Naive thymus-derived CD4-positive, alpha-beta T cell (primary cell): ENCODE measurements around the gene ARSA. TPM values are rescaled to one million over a fixed set of nuclear protein-coding genes. Genes with fewer than 3 reads are reported as not detected.

Source experiments
- ATAC-seq: fragments of 150-1000 bp; cut with Tn5 transposase; 2 replicates; pipeline ENCODE4 v1.10.0; 2021; ENCODE audit warnings: mild to moderate bottlenecking, moderate library complexity
- CTCF ChIA-PET: fragments of 350-600 bp; sonication (Branson Sonifier 250); formaldehyde crosslinking; loops from one replicate; lab custom pipeline; 2021; ENCODE audit warnings: antibody characterized with exemption; lab: Charles Lee
- POLR2A ChIA-PET: fragments of 350-600 bp; sonication (Branson Sonifier 250); formaldehyde crosslinking; loops from one replicate; lab custom pipeline; 2021; ENCODE audit warnings: antibody characterized with exemption, inconsistent platforms; lab: Charles Lee
- DNase-seq, 9 donors: peaks; one replicate each; pipeline versions ENCODE4 v3.0.0 to v3.0.0-alpha.2; 2020 to 2022; ENCODE audit warnings: mixed read lengths in 1 of 9
- H3K27ac ChIP-seq: one replicate; pipeline ENCODE4 v1.7.0; 2013; ENCODE audit warnings: mild to moderate bottlenecking, low read depth, low read length, moderate library complexity
- H3K27me3 ChIP-seq, 2 donors: one replicate each; pipeline ENCODE4 v1.7.0; 2013; ENCODE audit warnings: low read length in 2 of 2, mild to moderate bottlenecking in 2 of 2, moderate library complexity in 2 of 2; ENCODE audit not compliant: control insufficient read depth in 2 of 2, insufficient read depth in 2 of 2
- H3K36me3 ChIP-seq, 3 experiments: 1 replicate in 2 of 3; 2 replicates in 1 of 3; pipeline ENCODE4 v1.7.0; 2013; ENCODE audit warnings: low read length in 3 of 3, mild to moderate bottlenecking in 3 of 3, moderate library complexity in 1 of 3; ENCODE audit not compliant: insufficient read depth in 3 of 3, control insufficient read depth in 2 of 3
- H3K4me1 ChIP-seq, 2 donors: one replicate each; pipeline ENCODE4 v1.7.0; 2013; ENCODE audit warnings: low read length in 2 of 2, mild to moderate bottlenecking in 2 of 2, moderate library complexity in 1 of 2; ENCODE audit not compliant: control insufficient read depth in 2 of 2, insufficient read depth in 2 of 2
- H3K4me3 ChIP-seq: 2 replicates; pipeline ENCODE4 v1.7.0; 2013; ENCODE audit warnings: mild to moderate bottlenecking, low read length
- H3K9me3 ChIP-seq, 3 experiments: 1 replicate in 2 of 3; 2 replicates in 1 of 3; pipeline ENCODE4 v1.7.0; 2013; ENCODE audit warnings: low read length in 3 of 3; ENCODE audit not compliant: control insufficient read depth in 2 of 3
- H3K27ac Mint-ChIP-seq, 9 donors: one replicate each; pipeline ENCODE4 v1.8.0; 2020 to 2022; ENCODE audit warnings: mixed read lengths in 9 of 9, mild to moderate bottlenecking in 8 of 9, moderate library complexity in 5 of 9, inconsistent platforms in 2 of 9
- H3K27me3 Mint-ChIP-seq, 5 donors: one replicate each; pipeline ENCODE4 v1.8.0; 2021 to 2022; ENCODE audit warnings: mixed read lengths in 5 of 5, mild to moderate bottlenecking in 1 of 5
- H3K36me3 Mint-ChIP-seq, 5 donors: one replicate each; pipeline ENCODE4 v1.8.0; 2020 to 2022; ENCODE audit warnings: mixed read lengths in 5 of 5, mild to moderate bottlenecking in 3 of 5, inconsistent platforms in 1 of 5
- H3K4me1 Mint-ChIP-seq, 7 donors: one replicate each; pipeline ENCODE4 v1.8.0; 2020 to 2022; ENCODE audit warnings: mixed read lengths in 7 of 7, mild to moderate bottlenecking in 3 of 7, inconsistent platforms in 1 of 7
- H3K4me3 Mint-ChIP-seq, 10 donors: one replicate each; pipeline ENCODE4 v1.8.0; 2020 to 2022; ENCODE audit warnings: mild to moderate bottlenecking in 10 of 10, mixed read lengths in 10 of 10, moderate library complexity in 6 of 10, inconsistent platforms in 2 of 10
- H3K9me3 Mint-ChIP-seq, 11 donors: one replicate each; pipeline ENCODE4 v1.8.0; 2020 to 2022; ENCODE audit warnings: mixed read lengths in 11 of 11, mild to moderate bottlenecking in 4 of 11, inconsistent platforms in 1 of 11, moderate library complexity in 1 of 11
- intact Hi-C, 2 donors: fragments of 100-400 bp; cut with micrococcal nuclease; formaldehyde crosslinking; loops; one replicate each; pipeline ENCODE4 v1.15.1; 2023
- polyA plus RNA-seq, 2 donors: library from polyadenylated mRNA; unstranded; fragments of 300-500 nt; fragmentation: Illumina TruSeq; gene quantifications; one replicate each; pipeline ENCODE4 v1.2.3, GENCODE V29; 2021
- total RNA-seq, 6 experiments: library from RNA in 5 of 6; stranded (reverse) in 5 of 6; gene quantifications; 1 replicate in 5 of 6; 2 replicates in 1 of 6; pipeline ENCODE4 v1.2.3 and lab custom pipeline; 2021 to 2026

ARSA gene
- total and polyA plus RNA-seq, 7 experiments from 2014 or later = 7.1 to 96.3 (median 64.3) TPM

- Mint-ChIP-seq H3K27ac (peak overlapping the region; percentile 55 to 98 (median 91)), H3K27me3 (peaks cover 0 to 1% (median 0%) of the 10 kb centered on the region in 5 donors), H3K4me1 (peaks cover 18 to 25% (median 23%) of the 10 kb centered on the region in 7 donors), H3K4me3 (peak overlapping the region; percentile 87 to 99 (median 92)), H3K9me3 (no peaks in the 10 kb centered on the region), H3K36me3 (peaks cover 0 to 4% (median 3%) of the 10 kb centered on the region in 5 donors)
- H3K4me1 ChIP-seq = peaks cover 10 to 15% of the 10 kb centered on the region in 2 donors
- H3K27ac ChIP-seq = peak overlapping the region; percentile 84
- H3K9me3 ChIP-seq = no peaks in the 10 kb centered on the region
- peak overlapping the region; percentile 77 for H3K4me3 ChIP-seq
- ATAC-seq = peak; percentile 21
- ChIA-PET POLR2A (interaction anchor here (0.7 to 2.1 kb wide), 10 partner anchors 9 to 438 kb away, joined by 3 to 8 read pairs (median 4); partner anchors contain the start of genes CHKB, SCO2, SHANK3 and TYMP), CTCF (interaction anchor here (1.0 to 1.1 kb wide), 2 partner anchors 10 to 128 kb away, joined by 4 to 6 read pairs; no protein-coding TSS in a partner anchor)
- intact Hi-C loops = loop anchor here (1.0 to 2.0 kb wide), 5 partner anchors 16 to 129 kb away; partner anchors contain the start of genes CHKB (in 1 of the 2) and SYCE3 (in 1 of the 2)
- no peak for DNase-seq
- no peaks in the 10 kb centered on the region for H3K27me3 ChIP-seq
- peaks cover 0 to 18% (median 0%) of the 10 kb centered on the region in 3 experiments for H3K36me3 ChIP-seq
These were observed 687 bp upstream of the ARSA start for GRCh38 chr22:50628543-50629134.

- no peaks in the 10 kb centered on the region for H3K9me3 Mint-ChIP-seq
- H3K36me3 ChIP-seq = peaks cover 0 to 18% (median 0%) of the 10 kb centered on the region in 3 experiments
- intact Hi-C loops = loop anchor here in 1 of 2 donors (1.0 kb wide), 1 partner anchor 154 kb away; no protein-coding TSS in a partner anchor
- H3K4me1 Mint-ChIP-seq = peaks cover 24 to 39% (median 32%) of the 10 kb centered on the region in 7 donors
- ChIA-PET POLR2A (interaction anchor here (1.1 to 2.1 kb wide), 8 partner anchors 8 to 436 kb away, joined by 3 to 8 read pairs (median 4); partner anchors contain the start of genes SCO2 and TYMP), CTCF (interaction anchor here (1.2 kb wide), 1 partner anchor 101 kb away, joined by 5 read pairs; the partner anchor contains the start of gene SCO2)
- H3K27me3 Mint-ChIP-seq = no peaks in the 10 kb centered on the region
- H3K4me1 ChIP-seq = peaks cover 22 to 27% of the 10 kb centered on the region in 2 donors
- H3K9me3 ChIP-seq = no peaks in the 10 kb centered on the region
- peak overlapping the region; percentile 80 to 99 (median 88) for H3K4me3 Mint-ChIP-seq
- ATAC-seq (no peak), DNase-seq (peak in 3 of 9 donors; percentile 17 to 32 (median 23))
- H3K27me3 ChIP-seq = no peaks in the 10 kb centered on the region
- H3K27ac Mint-ChIP-seq = peak overlapping the region in 7 of 9 donors; percentile 69 to 91 (median 81)
- H3K4me3 ChIP-seq = peak overlapping the region; percentile 77
- H3K36me3 Mint-ChIP-seq = peaks cover 0 to 4% (median 3%) of the 10 kb centered on the region in 5 donors
- H3K27ac ChIP-seq = peak overlapping the region; percentile 90
These were observed 906 bp downstream of the ARSA start for GRCh38 chr22:50626850-50627641.

- Histone ChIP-seq H3K4me1 (peaks cover 22 to 29% of the 10 kb centered on the region in 2 donors), H3K27me3 (no peaks in the 10 kb centered on the region), H3K27ac (no peak overlapping the region), H3K4me3 (no peak overlapping the region), H3K36me3 (peaks cover 0 to 18% (median 0%) of the 10 kb centered on the region in 3 experiments), H3K9me3 (no peaks in the 10 kb centered on the region)
- CTCF ChIA-PET = no interaction called here
- no peaks in the 10 kb centered on the region for H3K27me3 Mint-ChIP-seq
- ATAC-seq (no peak), DNase-seq (no peak)
- POLR2A ChIA-PET = interaction anchor here (0.6 to 1.3 kb wide), 2 partner anchors 99 to 118 kb away, joined by 3 to 4 read pairs; no protein-coding TSS in a partner anchor
- H3K4me1 Mint-ChIP-seq = peaks cover 29 to 45% (median 38%) of the 10 kb centered on the region in 7 donors
- peak overlapping the region; percentile 23 to 99 (median 68) for H3K4me3 Mint-ChIP-seq
- peaks cover 0 to 4% (median 3%) of the 10 kb centered on the region in 5 donors for H3K36me3 Mint-ChIP-seq
- no peaks in the 10 kb centered on the region for H3K9me3 Mint-ChIP-seq
- peak overlapping the region in 7 of 9 donors; percentile 25 to 81 (median 73) for H3K27ac Mint-ChIP-seq
- intact Hi-C loops = no loop called here
These were observed 1.6 kb downstream of the ARSA start for GRCh38 chr22:50626314-50626849.

DNA sequence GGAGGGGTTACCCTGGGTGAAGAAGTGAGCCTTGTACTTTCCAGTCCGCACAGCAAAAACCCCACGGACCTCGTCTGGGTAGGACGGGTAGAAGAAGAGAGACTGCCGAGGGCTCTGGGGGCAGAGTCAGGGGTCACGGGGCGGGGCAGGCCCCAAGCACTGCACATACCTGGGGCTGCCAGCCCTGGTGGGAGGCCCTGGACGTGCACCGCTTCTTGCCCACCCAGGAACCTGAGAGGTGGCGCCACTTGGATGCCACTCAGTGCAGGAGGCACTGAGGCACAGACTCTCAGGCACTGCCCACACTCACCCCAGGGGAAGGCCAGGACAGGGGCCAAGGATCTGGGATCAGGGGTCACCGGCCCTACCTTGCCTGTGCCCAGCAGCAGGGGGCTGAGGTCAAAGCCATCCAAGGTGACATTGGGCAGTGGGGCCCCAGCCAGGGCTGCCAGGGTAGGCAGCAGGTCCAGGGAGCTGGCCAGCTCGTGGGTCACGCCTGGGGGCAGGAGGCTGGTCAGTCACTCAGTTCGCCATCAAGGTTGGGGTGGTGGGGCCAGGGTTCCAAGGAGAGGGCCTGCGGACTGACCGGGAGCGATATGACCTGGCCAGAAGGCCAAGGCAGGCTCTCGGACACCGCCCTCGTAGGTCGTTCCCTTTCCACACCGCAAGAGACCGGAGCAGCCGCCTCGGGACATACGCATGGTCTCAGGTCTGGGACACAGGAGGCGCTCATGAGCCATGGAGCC, 2.2 kb downstream of the ARSA start:
- Histone ChIP-seq H3K36me3 (peaks cover 0 to 18% (median 0%) of the 10 kb centered on the region in 3 experiments), H3K4me1 (peaks cover 23 to 34% of the 10 kb centered on the region in 2 donors), H3K9me3 (no peaks in the 10 kb centered on the region), H3K4me3 (no peak overlapping the region), H3K27ac (no peak overlapping the region), H3K27me3 (no peaks in the 10 kb centered on the region)
- Mint-ChIP-seq H3K27ac (peak overlapping the region in 2 of 9 donors; percentile 73 to 74), H3K4me3 (peak overlapping the region in 1 of 10 donors; percentile 99), H3K36me3 (peaks cover 0 to 4% (median 3%) of the 10 kb centered on the region in 5 donors), H3K9me3 (no peaks in the 10 kb centered on the region), H3K4me1 (peaks cover 29 to 52% (median 45%) of the 10 kb centered on the region in 7 donors), H3K27me3 (no peaks in the 10 kb centered on the region)
- DNase-seq = no peak
- ChIA-PET POLR2A (interaction anchor here (0.6 kb wide), 1 partner anchor 99 kb away, joined by 3 read pairs; no protein-coding TSS in a partner anchor), CTCF (no interaction called here)
- intact Hi-C loops = no loop called here
- ATAC-seq = no peak

DNA sequence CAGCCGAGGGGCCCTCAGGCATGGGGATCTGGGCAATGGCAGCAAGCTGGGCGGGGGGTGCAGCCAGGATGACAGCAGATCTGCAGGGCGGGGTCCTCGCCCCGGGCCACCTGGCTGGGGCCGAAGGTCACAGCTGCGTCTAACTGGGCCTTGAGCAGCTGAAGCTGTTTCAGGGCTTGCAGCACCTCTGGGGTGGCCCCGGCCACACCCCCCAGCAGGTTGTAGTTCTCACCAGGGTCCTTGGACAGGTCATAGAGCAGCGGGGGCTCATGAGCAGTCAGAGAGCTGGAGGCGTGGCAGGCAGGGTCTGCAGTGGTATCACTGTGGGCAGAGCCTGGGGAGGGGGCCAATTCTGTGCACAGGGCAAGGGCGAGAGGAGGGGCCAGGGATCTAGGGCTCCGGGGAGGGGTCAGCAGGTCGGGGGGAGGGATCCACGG, 2.8 kb downstream of the ARSA start:
- DNase-seq (no peak), ATAC-seq (no peak)
- Mint-ChIP-seq H3K27me3 (no peaks in the 10 kb centered on the region), H3K4me1 (peaks cover 27 to 55% (median 47%) of the 10 kb centered on the region in 7 donors), H3K4me3 (peak overlapping the region in 1 of 10 donors; percentile 56), H3K9me3 (no peaks in the 10 kb centered on the region), H3K27ac (peak overlapping the region in 1 of 9 donors; percentile 56), H3K36me3 (peaks cover 0 to 4% (median 3%) of the 10 kb centered on the region in 5 donors)
- Histone ChIP-seq H3K36me3 (peaks cover 0 to 18% (median 0%) of the 10 kb centered on the region in 3 experiments), H3K27ac (no peak overlapping the region), H3K4me1 (peaks cover 27 to 36% of the 10 kb centered on the region in 2 donors), H3K4me3 (no peak overlapping the region), H3K9me3 (no peaks in the 10 kb centered on the region), H3K27me3 (no peaks in the 10 kb centered on the region)
- ChIA-PET CTCF (no interaction called here), POLR2A (no interaction called here)
- intact Hi-C loops = no loop called here
